Heart left ventricle (tissue), 16 donors: Measurements from ENCODE around the gene IFNGR2. TPM values are rescaled to one million over a fixed set of nuclear protein-coding genes. Genes with fewer than 3 reads are reported as not detected.
A peak's percentile ranks its signal among the peaks of the same experiment; 100 is the strongest.

ENCODE experiments used
- ATAC-seq, 4 donors: fragments of 200-7000 bp; cut with Tn5 transposase; one replicate each; pipeline ENCODE4 v1.9.1; 2020 to 2022; ENCODE audit warnings: moderate library complexity in 4 of 4, mild to moderate bottlenecking in 3 of 4, moderate number of reproducible peaks in 1 of 4
- DNase-seq, 5 donors: peaks; one replicate each; pipeline ENCODE4 v3.0.0-alpha.2; 2020
- H3K27ac ChIP-seq, 12 donors: fragments of 200-600 bp; sonication (generic) in 4 of 12; one replicate each; pipeline versions ENCODE4 v1.5.0 to v1.8.0; 2016 to 2022; ENCODE audit warnings: mild to moderate bottlenecking in 2 of 12
- H3K27me3 ChIP-seq, 9 donors: fragments of 200-600 bp; sonication (generic) in 2 of 9; one replicate each; pipeline versions ENCODE4 v1.5.1 to v1.8.0; 2016 to 2022; ENCODE audit warnings: mild to moderate bottlenecking in 3 of 9
- H3K36me3 ChIP-seq, 9 donors: fragments of 200-600 bp; sonication (generic) in 2 of 9; one replicate each; pipeline versions ENCODE4 v1.5.0 to v1.8.0; 2018 to 2022; ENCODE audit warnings: mild to moderate bottlenecking in 2 of 9
- H3K4me1 ChIP-seq, 12 donors: fragments of 200-600 bp; sonication (generic) in 4 of 12; one replicate each; pipeline versions ENCODE4 v1.5.0 to v1.8.0; 2016 to 2022; ENCODE audit warnings: mild to moderate bottlenecking in 3 of 12
- H3K4me3 ChIP-seq, 12 donors: fragments of 200-600 bp; sonication (generic) in 4 of 12; one replicate each; pipeline versions ENCODE4 v1.5.0 to v1.8.0; 2017 to 2022; ENCODE audit warnings: mild to moderate bottlenecking in 9 of 12, moderate library complexity in 4 of 12
- H3K9me3 ChIP-seq, 12 donors: fragments of 200-600 bp; sonication (generic) in 4 of 12; one replicate each; pipeline versions ENCODE4 v1.5.0 to v1.8.0; 2016 to 2022; ENCODE audit warnings: mild to moderate bottlenecking in 1 of 12
- CTCF ChIP-seq, 12 donors: fragments of 200-600 bp; sonication (generic) in 4 of 12; IDR thresholded peaks; one replicate each; pipeline versions ENCODE4 v1.5.0 to v1.8.0; 2018 to 2022; ENCODE audit warnings: antibody characterized with exemption in 12 of 12, mild to moderate bottlenecking in 5 of 12
- POLR2A ChIP-seq, 2 donors: fragments of 450-650 bp; IDR thresholded peaks; one replicate each; pipeline ENCODE4 v1.6.1; 2017; ENCODE audit warnings: antibody characterized with exemption in 2 of 2, mild to moderate bottlenecking in 2 of 2, moderate library complexity in 2 of 2
- WGBS, 4 donors: extraction: QIAGEN DNeasy Blood & Tissue Kit in 2 of 4; methylation state at CpG; one replicate each; pipeline versions ENCODE4 v1.1.5 to v1.1.7; 2013 to 2018; 5-methylcytosine and 5-hydroxymethylcytosine counted together
- intact Hi-C, 10 donors: fragments of 100-400 bp; cut with DNase I; formaldehyde crosslinking; loops; one replicate each; pipeline versions ENCODE4 v1.11.1 to v1.14.2; 2022
- polyA plus RNA-seq, 2 donors: library from polyadenylated mRNA; stranded (reverse); fragments of 200-250 nt; gene quantifications; one replicate each; pipeline ENCODE4 v1.2.3, GENCODE V29; 2013
- total RNA-seq, 9 donors: library from RNA; depleted of rRNA in 2 of 9; stranded (reverse); fragments of >200 nt in 2 of 9; fragmentation: NEBNext Ultra II Directional in 3 of 9; extraction: Animal tissue kit (Norgen Biotek cat#: 25700) in 3 of 9; gene quantifications; one replicate each; pipeline versions ENCODE4 v1.1.0 to v1.2.4, GENCODE V29; 2016 to 2023
- donor health status: ischemic (EF 13 %, LVEDD 7.1; RV severe dilation, severe dysfunction).
- donor health status: healthy with polysubstance abuse.
- donor health status: DM: no; HTN: yes; CAD: no.
- donor health status: DM: no; HTN: no; CAD: no.
- donor health status: ischemic (EF 25% LVEDD 6.9; RV normal size, moderate dysfunction).
- donor health status: ischemic (EF 25% LVEDD 5.7; RV mildly dilated, moderate dysfunction).
- donor health status: healthy.
- donor health status: DM: yes; HTN: yes; CAD: no.
- donor health status: ischemic (EF 35%, LVEDD 5.7; RV mildly dilated, moderate dysfunction).
- donor health status: nonischemic (EF 11% LVEDD 7.7; RV severe dilation, severe dysfunction).
- donor health status: DM: yes; HTN: yes; CAD: no.
- donor health status: PGD.
- donor health status: ischemic (EF 29% LVEDD 5.4; RV normal size, mild dysfunction).
- donor health status: nonischemic (EF 23%, LVEDD 6.1; RV moderate dilation, normal function).

The IFNGR2 gene
- total and polyA plus RNA-seq, 11 donors: 25.1 to 83.3 (median 33.5) TPM

GRCh38 chr21:33430858-33431257, 27.6 kb downstream of the IFNGR2 start:
- Histone ChIP-seq H3K27ac (peak overlapping the region in 1 of 12 donors; percentile 7), H3K36me3 (peaks cover 0 to 100% (median 98%) of the 10 kb centered on the region in 9 donors), H3K4me3 (no peak overlapping the region), H3K27me3 (no peaks in the 10 kb centered on the region), H3K9me3 (no peaks in the 10 kb centered on the region), H3K4me1 (peaks cover 0 to 47% (median 18%) of the 10 kb centered on the region in 12 donors)
- 82 to 100% (median 97%) methylated on average over 3 of the region's 3 CpGs for WGBS, 4 donors
- ATAC-seq (no peak), DNase-seq (no peak)
- TF ChIP-seq POLR2A (IDR thresholded peaks at IDR 0.05) (no peak), CTCF (IDR thresholded peaks at IDR 0.05) (no peak)
- intact Hi-C loops: no loop called here

- DNase-seq (no peak), ATAC-seq (no peak)
- peak overlapping the region in 2 of 12 donors; percentile 3 to 83 for H3K27ac ChIP-seq
Observed at GRCh38 chr21:33432496-33432895, 29.3 kb downstream of the IFNGR2 start.

GRCh38 chr21:33433001-33433400, 29.8 kb downstream of the IFNGR2 start:
- ATAC-seq: no peak
- H3K27ac ChIP-seq: peak overlapping the region in 4 of 12 donors; percentile 3 to 83 (median 53)
- no peaks in the 10 kb centered on the region for H3K27me3 ChIP-seq
- H3K4me1 ChIP-seq: peaks cover 0 to 47% (median 18%) of the 10 kb centered on the region in 12 donors
- no peak overlapping the region for H3K4me3 ChIP-seq
- no peaks in the 10 kb centered on the region for H3K9me3 ChIP-seq
- intact Hi-C loops: no loop called here
- WGBS, 4 donors: 88 to 97% (median 93%) methylated on average over 5 to 8 of the region's 8 CpGs
- TF ChIP-seq CTCF (IDR thresholded peaks at IDR 0.05) (no peak), POLR2A (IDR thresholded peaks at IDR 0.05) (no peak)
- DNase-seq: no peak
- peaks cover 0 to 100% (median 98%) of the 10 kb centered on the region in 9 donors for H3K36me3 ChIP-seq

More at GRCh38 chr21:33432496-33432895, 29.3 kb downstream of the IFNGR2 start:
- Histone ChIP-seq H3K9me3 (no peaks in the 10 kb centered on the region), H3K4me3 (no peak overlapping the region), H3K4me1 (peaks cover 0 to 47% (median 18%) of the 10 kb centered on the region in 12 donors), H3K36me3 (peaks cover 0 to 100% (median 98%) of the 10 kb centered on the region in 9 donors), H3K27me3 (no peaks in the 10 kb centered on the region)
- intact Hi-C loops: no loop called here
- WGBS, 4 donors: 87 to 95% (median 93%) methylated on average over 6 of the region's 6 CpGs
- no peak for TF ChIP-seq POLR2A (IDR thresholded peaks at IDR 0.05)
- TF ChIP-seq CTCF (IDR thresholded peaks at IDR 0.05): no peak

GRCh38 chr21:33433425-33434114, 30.4 kb downstream of the IFNGR2 start:
- Histone ChIP-seq H3K27ac (peak overlapping the region in 9 of 12 donors; percentile 38 to 90 (median 79)), H3K4me3 (no peak overlapping the region), H3K27me3 (no peaks in the 10 kb centered on the region), H3K36me3 (peaks cover 0 to 100% (median 98%) of the 10 kb centered on the region in 9 donors), H3K4me1 (peaks cover 0 to 47% (median 18%) of the 10 kb centered on the region in 12 donors), H3K9me3 (no peaks in the 10 kb centered on the region)
- TF ChIP-seq POLR2A (IDR thresholded peaks at IDR 0.05) (no peak), CTCF (IDR thresholded peaks at IDR 0.05) (no peak)
- DNase-seq (peak in 1 of 5 donors; percentile 38), ATAC-seq (peak in 3 of 4 donors; percentile 16 to 51 (median 36))
- WGBS, 4 donors: 76 to 83% (median 79%) methylated on average over 6 to 8 of the region's 8 CpGs
- intact Hi-C loops: no loop called here
